HepG2 (cell line): ENCODE results near the gene TUBB. TPM values are rescaled to one million over a fixed set of nuclear protein-coding genes. Genes with fewer than 3 reads are reported as not detected.
A peak's percentile ranks its signal among the peaks of the same experiment; 100 is the strongest.

Source experiments
- DMAP1 ChIP-seq: IDR thresholded peaks from 2 replicates; pipeline ENCODE4 v1.6.1; 2016
- GLI4 ChIP-seq: sonication (generic); formaldehyde crosslinking; IDR thresholded peaks from 2 replicates; pipeline ENCODE4 v1.5.1; 2020; ENCODE audit warnings: missing genetic modification reagents, mild to moderate bottlenecking, moderate library complexity, borderline replicate concordance
- GMEB2 ChIP-seq: IDR thresholded peaks from 2 replicates; pipeline ENCODE4 v1.6.1; 2016; ENCODE audit warnings: missing biosample characterization, missing genetic modification reagents, low read depth
- KLF12 ChIP-seq: sonication (generic); formaldehyde crosslinking; IDR thresholded peaks from 2 replicates; pipeline ENCODE4 v1.4.0; 2020; ENCODE audit warnings: missing genetic modification reagents, borderline replicate concordance
- NFIB ChIP-seq: sonication (generic); formaldehyde crosslinking; IDR thresholded peaks from 2 replicates; pipeline ENCODE4 v1.9.0; 2021; ENCODE audit warnings: missing genetic modification reagents, mild to moderate bottlenecking, borderline replicate concordance
- YEATS4 ChIP-seq: sonication (generic); formaldehyde crosslinking; IDR thresholded peaks from 2 replicates; pipeline ENCODE4 v1.4.0; 2020; ENCODE audit warnings: missing genetic modification reagents, borderline replicate concordance
- ZBTB38 ChIP-seq: sonication (generic); formaldehyde crosslinking; IDR thresholded peaks from 2 replicates; pipeline ENCODE4 v1.5.1; 2020; ENCODE audit warnings: mild to moderate bottlenecking, missing genetic modification reagents
- ZFP1 ChIP-seq: IDR thresholded peaks from 2 replicates; pipeline ENCODE4 v1.6.1; 2016
- ZNF124 ChIP-seq: sonication (generic); formaldehyde crosslinking; IDR thresholded peaks from 2 replicates; pipeline ENCODE4 v1.4.0; 2020; ENCODE audit warnings: missing genetic modification reagents
- ZNF160 ChIP-seq: sonication (generic); formaldehyde crosslinking; IDR thresholded peaks from 2 replicates; pipeline ENCODE4 v1.8.0; 2022; ENCODE audit warnings: mild to moderate bottlenecking, inconsistent platforms, missing genetic modification reagents
- ZNF264 ChIP-seq: sonication (generic); formaldehyde crosslinking; IDR thresholded peaks from 2 replicates; pipeline ENCODE4 v1.4.0; 2020; ENCODE audit warnings: missing genetic modification reagents
- ZNF335 ChIP-seq: sonication (generic); formaldehyde crosslinking; IDR thresholded peaks from 2 replicates; pipeline ENCODE4 v1.4.0; 2020; ENCODE audit warnings: missing genetic modification reagents
- ZNF501 ChIP-seq: sonication (generic); formaldehyde crosslinking; IDR thresholded peaks from 2 replicates; pipeline ENCODE4 v1.5.1; 2020; ENCODE audit warnings: mild to moderate bottlenecking, moderate library complexity, missing genetic modification reagents
- ZNF513 ChIP-seq: sonication (generic); formaldehyde crosslinking; conservative IDR thresholded peaks from 2 replicates; pipeline ENCODE4 v1.5.0; 2020; ENCODE audit warnings: missing genetic modification reagents
- ZNF619 ChIP-seq: sonication (generic); formaldehyde crosslinking; IDR thresholded peaks from 2 replicates; pipeline ENCODE4 v1.4.0; 2020; ENCODE audit warnings: mild to moderate bottlenecking, missing genetic modification reagents
- ZNF704 ChIP-seq: sonication (generic); formaldehyde crosslinking; IDR thresholded peaks from 2 replicates; pipeline ENCODE4 v1.8.1; 2023; ENCODE audit warnings: mild to moderate bottlenecking, inconsistent platforms, moderate library complexity, missing genetic modification reagents, borderline replicate concordance
- polyA plus RNA-seq, 8 experiments: library from polyadenylated mRNA; depleted of rRNA in 3 of 8; stranded (reverse) in 7 of 8; unstranded in 1 of 8; fragments of >200 nt; fragmentation: Illumina TruSeq in 4 of 8; extraction: Trizol in 4 of 8; gene quantifications; 2 replicates each; pipeline versions ENCODE4 v1.2.1 to v1.2.3, GENCODE V29; 2011 to 2016; ENCODE audit warnings: low read depth in 4 of 8, missing spikeins in 1 of 8, mixed read lengths in 1 of 8; ENCODE audit not compliant: insufficient read depth in 1 of 8
- total RNA-seq, 5 experiments: library from RNA; depleted of rRNA; stranded (reverse); fragments of >200 nt; fragmentation: Illumina TruSeq; extraction: Trizol; gene quantifications; 2 replicates each; pipeline ENCODE4 v1.2.3, GENCODE V29; 2016; ENCODE audit warnings: low read depth in 1 of 5
- TF ChIP-seq, protein P1 (sequence below): IDR thresholded peaks from 2 replicates; pipeline ENCODE4 v1.6.1; 2016; ENCODE audit warnings: missing genetic modification reagents, missing compliant biosample characterization
- TF ChIP-seq, protein P2 (sequence below): sonication (generic); formaldehyde crosslinking; IDR thresholded peaks from 2 replicates; pipeline ENCODE4 v1.5.1; 2020; ENCODE audit warnings: mild to moderate bottlenecking, missing genetic modification reagents, borderline replicate concordance

TUBB gene
- total and polyA plus RNA-seq, 2 of the 13 experiments (the other 11 are each of a cell fraction or from before 2014, with no cell fraction given), result 911 to 1,163 TPM

DNA sequence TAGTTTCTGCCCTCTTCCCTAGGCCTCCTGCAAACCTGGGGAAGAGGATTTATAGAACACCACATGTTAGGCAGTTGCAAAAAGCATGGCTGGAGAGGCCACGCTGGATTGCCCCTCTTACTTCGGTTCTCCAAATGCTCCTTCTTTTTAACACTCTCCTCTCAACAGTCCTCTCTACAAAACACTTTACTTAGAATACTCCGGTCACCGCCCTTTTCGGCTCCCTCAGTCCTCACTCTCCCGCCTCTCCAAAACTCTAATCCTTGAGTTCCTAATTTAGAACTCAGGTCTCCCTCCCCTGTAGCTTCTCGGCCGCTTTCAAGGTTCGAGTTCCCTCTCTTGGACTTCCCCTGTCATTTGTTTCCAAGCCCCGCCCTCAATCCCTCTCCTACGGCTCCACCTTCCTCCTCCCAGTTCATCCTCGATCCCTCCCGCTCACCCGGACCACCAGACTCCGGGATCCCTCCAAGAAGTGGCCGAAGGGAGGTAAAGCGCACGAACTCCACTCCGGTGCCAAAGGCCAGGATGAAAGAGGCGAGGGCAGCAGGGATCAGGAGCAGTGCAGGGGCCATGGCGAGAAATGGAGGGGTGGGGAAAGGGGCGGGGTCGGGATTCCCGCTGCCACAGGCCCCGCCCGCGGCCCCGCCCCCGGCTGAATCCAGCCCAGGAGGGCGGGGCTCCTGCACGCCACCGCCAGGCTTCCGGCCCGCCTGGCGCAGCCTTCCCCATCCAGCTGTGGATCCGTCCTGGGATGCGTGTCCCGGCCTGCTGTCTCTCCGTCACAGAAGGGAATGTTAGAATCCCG, 29.5 kb upstream of the TUBB start, which contains the start of gene NRM (continued):
- TF ChIP-seq ZNF124 (CRISPR knock-in tag) (no peak), GLI4 (CRISPR knock-in tag) (no peak), YEATS4 (peak; percentile 74; the same call in 1 of the 2 replicates), NFIB (CRISPR knock-in tag) (no peak), DMAP1 (peak; percentile 55; the same call in 1 of the 2 replicates), GMEB2 (CRISPR knock-in tag) (no peak), ZFP1 (CRISPR knock-in tag) (no peak), ZNF335 (CRISPR knock-in tag) (peak; percentile 64; the same call in 1 of the 2 replicates), KLF12 (CRISPR knock-in tag) (0 out of 2 replicates have a peak, but pooled peaks have one; percentile 47), ZNF704 (CRISPR knock-in tag) (0 out of 2 replicates have a peak, but pooled peaks have one; percentile 40), ZNF160 (CRISPR knock-in tag) (no peak), ZNF513 (no peak), ZBTB38 (CRISPR knock-in tag) (peak; percentile 38; the same call in 1 of the 2 replicates), ZNF264 (0 out of 2 replicates have a peak, but pooled peaks have one; percentile 33), ZNF501 (peak; percentile 64; the same call in 1 of the 2 replicates), ZNF619 (no peak)
- TF ChIP-seq, protein P1, sequence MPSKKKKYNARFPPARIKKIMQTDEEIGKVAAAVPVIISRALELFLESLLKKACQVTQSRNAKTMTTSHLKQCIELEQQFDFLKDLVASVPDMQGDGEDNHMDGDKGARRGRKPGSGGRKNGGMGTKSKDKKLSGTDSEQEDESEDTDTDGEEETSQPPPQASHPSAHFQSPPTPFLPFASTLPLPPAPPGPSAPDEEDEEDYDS, result peak; percentile 80
- TF ChIP-seq, protein P2, sequence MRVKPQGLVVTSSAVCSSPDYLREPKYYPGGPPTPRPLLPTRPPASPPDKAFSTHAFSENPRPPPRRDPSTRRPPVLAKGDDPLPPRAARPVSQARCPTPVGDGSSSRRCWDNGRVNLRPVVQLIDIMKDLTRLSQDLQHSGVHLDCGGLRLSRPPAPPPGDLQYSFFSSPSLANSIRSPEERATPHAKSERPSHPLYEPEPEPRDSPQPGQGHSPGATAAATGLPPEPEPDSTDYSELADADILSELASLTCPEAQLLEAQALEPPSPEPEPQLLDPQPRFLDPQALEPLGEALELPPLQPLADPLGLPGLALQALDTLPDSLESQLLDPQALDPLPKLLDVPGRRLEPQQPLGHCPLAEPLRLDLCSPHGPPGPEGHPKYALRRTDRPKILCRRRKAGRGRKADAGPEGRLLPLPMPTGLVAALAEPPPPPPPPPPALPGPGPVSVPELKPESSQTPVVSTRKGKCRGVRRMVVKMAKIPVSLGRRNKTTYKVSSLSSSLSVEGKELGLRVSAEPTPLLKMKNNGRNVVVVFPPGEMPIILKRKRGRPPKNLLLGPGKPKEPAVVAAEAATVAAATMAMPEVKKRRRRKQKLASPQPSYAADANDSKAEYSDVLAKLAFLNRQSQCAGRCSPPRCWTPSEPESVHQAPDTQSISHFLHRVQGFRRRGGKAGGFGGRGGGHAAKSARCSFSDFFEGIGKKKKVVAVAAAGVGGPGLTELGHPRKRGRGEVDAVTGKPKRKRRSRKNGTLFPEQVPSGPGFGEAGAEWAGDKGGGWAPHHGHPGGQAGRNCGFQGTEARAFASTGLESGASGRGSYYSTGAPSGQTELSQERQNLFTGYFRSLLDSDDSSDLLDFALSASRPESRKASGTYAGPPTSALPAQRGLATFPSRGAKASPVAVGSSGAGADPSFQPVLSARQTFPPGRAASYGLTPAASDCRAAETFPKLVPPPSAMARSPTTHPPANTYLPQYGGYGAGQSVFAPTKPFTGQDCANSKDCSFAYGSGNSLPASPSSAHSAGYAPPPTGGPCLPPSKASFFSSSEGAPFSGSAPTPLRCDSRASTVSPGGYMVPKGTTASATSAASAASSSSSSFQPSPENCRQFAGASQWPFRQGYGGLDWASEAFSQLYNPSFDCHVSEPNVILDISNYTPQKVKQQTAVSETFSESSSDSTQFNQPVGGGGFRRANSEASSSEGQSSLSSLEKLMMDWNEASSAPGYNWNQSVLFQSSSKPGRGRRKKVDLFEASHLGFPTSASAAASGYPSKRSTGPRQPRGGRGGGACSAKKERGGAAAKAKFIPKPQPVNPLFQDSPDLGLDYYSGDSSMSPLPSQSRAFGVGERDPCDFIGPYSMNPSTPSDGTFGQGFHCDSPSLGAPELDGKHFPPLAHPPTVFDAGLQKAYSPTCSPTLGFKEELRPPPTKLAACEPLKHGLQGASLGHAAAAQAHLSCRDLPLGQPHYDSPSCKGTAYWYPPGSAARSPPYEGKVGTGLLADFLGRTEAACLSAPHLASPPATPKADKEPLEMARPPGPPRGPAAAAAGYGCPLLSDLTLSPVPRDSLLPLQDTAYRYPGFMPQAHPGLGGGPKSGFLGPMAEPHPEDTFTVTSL (CRISPR knock-in tag), result 0 out of 2 replicates have a peak, but pooled peaks have one; percentile 15
